ENCODE data around the gene PPL.

Gene PPL

GRCh38 chr16:4947722-4948503 is 11.0 kb upstream of the PPL start:
- TF ChIP-seq CTCF (IDR thresholded peaks at IDR 0.05; ENCODE audit: extremely low read depth, insufficient read depth, missing control alignments), result no peak
- DNase-seq (ENCODE audit: low spot score), result no peak
- in situ Hi-C loops (cut with MboI; ENCODE audit: low pct_unique_long_range_greater_than_20kb, low sequenced_read_pairs, unreplicated experiment), result no loop called here

- no peak for DNase-seq (ENCODE audit: low spot score)
- in situ Hi-C loops (cut with MboI; ENCODE audit: low pct_unique_long_range_greater_than_20kb, low sequenced_read_pairs, unreplicated experiment), result no loop called here
- TF ChIP-seq CTCF (IDR thresholded peaks at IDR 0.05; ENCODE audit: extremely low read depth, insufficient read depth, missing control alignments), result no peak
These were observed 10.0 kb upstream of the PPL start for GRCh38 chr16:4946917-4947316.

GRCh38 chr16:4945560-4946502 is 8.9 kb upstream of the PPL start:
- TF ChIP-seq CTCF (IDR thresholded peaks at IDR 0.05; ENCODE audit: extremely low read depth, insufficient read depth, missing control alignments), result no peak
- in situ Hi-C loops (cut with MboI; ENCODE audit: low pct_unique_long_range_greater_than_20kb, low sequenced_read_pairs, unreplicated experiment), result no loop called here
- DNase-seq (ENCODE audit: low spot score), result no peak

GRCh38 chr16:4944333-4945281 is 7.7 kb upstream of the PPL start:
- TF ChIP-seq CTCF (IDR thresholded peaks at IDR 0.05; ENCODE audit: extremely low read depth, insufficient read depth, missing control alignments), result no peak
- no peak for DNase-seq (ENCODE audit: low spot score)
- in situ Hi-C loops (cut with MboI; ENCODE audit: low pct_unique_long_range_greater_than_20kb, low sequenced_read_pairs, unreplicated experiment), result no loop called here

GRCh38 chr16:4942481-4942880 is 5.5 kb upstream of the PPL start:
- TF ChIP-seq CTCF (IDR thresholded peaks at IDR 0.05; ENCODE audit: extremely low read depth, insufficient read depth, missing control alignments), result no peak
- in situ Hi-C loops (cut with MboI; ENCODE audit: low pct_unique_long_range_greater_than_20kb, low sequenced_read_pairs, unreplicated experiment), result no loop called here
- no peak for DNase-seq (ENCODE audit: low spot score)

- DNase-seq (ENCODE audit: low spot score), result no peak
- in situ Hi-C loops (cut with MboI; ENCODE audit: low pct_unique_long_range_greater_than_20kb, low sequenced_read_pairs, unreplicated experiment), result no loop called here
- no peak for TF ChIP-seq CTCF (IDR thresholded peaks at IDR 0.05; ENCODE audit: extremely low read depth, insufficient read depth, missing control alignments)
These were observed 3.8 kb upstream of the PPL start for GRCh38 chr16:4940719-4941118.
